NCI-H2081 treated with DMSO at 0.1 percent for 48 hours (cell line): Measurements from ENCODE around the gene ZSCAN20.

Experiments
- DNase-seq: peaks from one replicate; lab custom pipeline; 2025; lab: John Stamatoyannopoulos, UW

Gene ZSCAN20

DNA sequence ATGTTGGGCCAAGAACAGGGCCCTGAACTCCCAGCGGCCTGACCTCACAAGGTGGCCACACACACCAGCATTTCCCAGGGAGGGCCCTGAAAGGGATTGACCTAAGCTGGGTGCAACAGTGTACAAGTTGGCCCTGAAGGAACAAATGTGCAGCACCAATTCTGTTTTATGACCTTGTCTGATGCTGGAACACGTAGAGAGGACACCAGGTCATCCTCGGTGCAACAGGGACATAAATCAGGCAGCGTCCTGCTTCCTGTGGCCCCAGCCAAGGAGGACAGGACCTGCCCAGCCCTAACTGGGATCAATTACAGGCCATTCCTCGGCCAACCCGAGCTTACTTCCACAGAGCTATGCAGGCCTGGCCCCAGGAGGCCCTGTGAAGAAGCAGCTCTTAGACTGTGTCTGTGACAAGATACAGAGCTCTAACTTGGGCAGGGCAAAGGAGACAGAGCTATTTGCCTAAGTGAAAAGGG, 28.7 kb upstream of the ZSCAN20 start:
- no peak for DNase-seq

GRCh38 chr1:33445108-33445507, 27.3 kb upstream of the ZSCAN20 start:
- no peak for DNase-seq

GRCh38 chr1:33446590-33446989, 25.9 kb upstream of the ZSCAN20 start:
- DNase-seq: no peak

DNA sequence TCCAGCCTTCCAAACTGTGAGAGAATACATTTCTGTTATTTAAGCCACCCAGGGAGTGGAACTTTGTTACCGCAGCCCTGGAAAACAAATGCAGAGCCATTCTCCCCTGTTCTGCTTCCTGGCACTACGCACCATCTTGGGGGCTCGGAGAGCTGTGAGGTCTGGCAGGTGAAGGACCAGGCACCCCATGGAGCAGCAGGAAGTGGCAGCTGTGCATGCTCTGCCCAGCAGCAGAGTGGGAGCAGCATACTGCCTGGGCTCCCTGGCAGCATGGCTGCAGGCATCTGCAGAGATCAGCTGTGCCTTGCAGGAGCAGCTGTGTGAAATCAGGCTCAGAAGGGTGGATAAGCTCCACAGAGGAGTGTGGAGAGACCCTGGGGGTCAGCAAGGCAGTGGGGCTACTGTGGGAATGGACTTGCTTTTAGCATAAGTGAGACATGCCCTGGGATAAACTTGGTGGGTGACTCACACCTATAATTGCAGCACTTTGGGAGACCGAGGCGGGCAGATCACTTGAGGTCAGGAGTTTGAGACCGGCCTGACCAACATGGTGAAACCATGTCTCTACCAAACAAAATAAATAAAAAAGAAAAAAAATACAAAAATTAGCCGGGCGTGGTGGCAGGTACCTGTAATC, 17.7 kb upstream of the ZSCAN20 start:
- DNase-seq: no peak

GRCh38 chr1:33455539-33456501, 16.6 kb upstream of the ZSCAN20 start:
- no peak for DNase-seq

GRCh38 chr1:33456502-33456886, 16.0 kb upstream of the ZSCAN20 start:
- DNase-seq: no peak

DNA sequence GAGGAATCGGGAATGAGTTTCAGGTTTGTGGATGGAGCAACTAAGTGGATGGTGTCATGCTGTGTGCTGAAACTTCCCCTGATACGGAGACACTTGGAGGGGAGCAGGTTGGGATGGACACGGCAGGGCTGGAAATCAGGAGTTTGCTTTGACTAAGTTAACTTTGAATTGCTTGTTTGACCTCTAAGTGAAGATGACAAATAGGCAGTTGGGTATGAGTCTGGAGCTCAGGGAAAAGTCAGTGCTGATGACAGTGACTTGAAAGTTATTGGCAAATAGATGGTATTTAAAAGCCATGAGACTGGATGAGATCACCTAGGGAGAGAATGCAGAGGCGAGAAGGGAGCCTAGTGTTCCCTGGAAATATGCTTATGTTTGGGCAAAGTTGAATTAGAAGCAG, 12.8 kb upstream of the ZSCAN20 start:
- no peak for DNase-seq

DNA sequence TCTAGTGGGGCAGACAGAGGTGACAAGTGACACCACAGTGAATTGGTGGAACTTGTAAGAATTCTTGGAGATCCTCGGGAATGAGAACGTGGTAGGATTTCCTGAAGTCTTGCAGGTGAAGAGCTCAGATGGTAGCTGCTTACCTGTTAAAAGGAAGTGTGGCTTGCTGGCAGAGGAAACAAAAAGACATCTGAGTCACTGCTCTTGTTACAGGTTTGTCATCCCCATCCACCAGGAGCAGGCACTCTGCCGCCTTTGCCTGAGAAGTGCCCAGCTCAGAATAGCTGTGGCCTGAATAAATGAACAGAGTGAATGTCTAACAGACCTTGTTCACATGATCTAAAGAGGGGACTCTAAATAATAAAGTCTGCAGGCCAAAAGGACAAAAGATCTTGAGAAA, 12.3 kb upstream of the ZSCAN20 start:
- DNase-seq: no peak

DNA sequence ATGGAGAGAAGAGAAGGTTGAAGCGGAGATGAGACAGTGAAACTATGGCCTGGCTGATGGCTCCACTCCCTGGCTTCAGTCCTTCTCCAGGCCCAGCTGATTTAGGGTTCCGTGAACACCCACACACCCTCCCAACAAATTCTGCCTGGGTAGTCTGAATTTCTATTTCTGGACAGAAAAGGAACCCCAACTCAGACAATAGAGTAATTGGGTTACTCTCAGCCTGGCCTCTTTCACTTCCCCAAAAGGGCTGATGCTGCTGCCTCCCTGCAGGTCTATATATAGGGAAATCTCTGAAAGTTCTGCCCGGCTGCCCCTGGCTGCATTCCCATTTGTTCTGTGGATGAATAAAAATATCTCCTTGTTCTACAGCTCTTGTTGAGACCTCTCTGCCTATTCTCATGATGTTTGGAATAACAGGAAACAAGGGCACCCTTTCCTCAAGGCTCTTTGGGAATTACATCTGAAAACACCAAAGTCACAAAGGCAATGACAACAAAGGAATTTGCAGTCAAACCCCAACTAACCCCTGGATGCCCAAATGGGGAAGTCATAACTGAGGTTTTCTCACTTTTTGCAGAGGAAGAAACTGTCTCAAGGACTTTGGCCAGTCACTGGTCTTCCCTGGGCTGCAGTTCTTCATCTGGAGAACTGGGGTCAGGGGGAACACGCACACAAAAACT, 11.4 kb upstream of the ZSCAN20 start:
- DNase-seq: no peak

GRCh38 chr1:33462405-33463164, 9.9 kb upstream of the ZSCAN20 start:
- DNase-seq: no peak

GRCh38 chr1:33464552-33464951, 7.9 kb upstream of the ZSCAN20 start:
- DNase-seq: no peak

GRCh38 chr1:33465316-33465715, 7.1 kb upstream of the ZSCAN20 start:
- no peak for DNase-seq

DNA sequence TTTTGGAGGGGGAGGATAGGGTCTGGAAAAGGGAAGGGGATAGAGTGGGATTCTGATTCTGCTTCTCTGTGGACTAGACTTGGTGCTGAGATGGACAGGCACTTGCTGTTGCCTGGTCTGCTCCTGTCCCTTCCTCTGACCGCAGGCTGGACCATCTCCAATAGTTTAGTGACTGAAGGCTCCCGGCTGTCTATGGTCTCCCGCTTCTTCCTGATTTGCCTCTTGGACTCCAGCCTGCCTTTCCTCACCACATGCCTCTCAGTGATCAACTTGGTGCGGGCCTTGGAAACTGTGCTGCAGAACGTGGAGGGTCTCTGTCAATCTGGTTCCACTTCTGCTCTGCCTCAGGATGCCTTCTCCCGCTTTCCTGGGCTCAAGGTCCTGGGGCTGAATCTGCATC, 6.3 kb upstream of the ZSCAN20 start:
- no peak for DNase-seq

DNA sequence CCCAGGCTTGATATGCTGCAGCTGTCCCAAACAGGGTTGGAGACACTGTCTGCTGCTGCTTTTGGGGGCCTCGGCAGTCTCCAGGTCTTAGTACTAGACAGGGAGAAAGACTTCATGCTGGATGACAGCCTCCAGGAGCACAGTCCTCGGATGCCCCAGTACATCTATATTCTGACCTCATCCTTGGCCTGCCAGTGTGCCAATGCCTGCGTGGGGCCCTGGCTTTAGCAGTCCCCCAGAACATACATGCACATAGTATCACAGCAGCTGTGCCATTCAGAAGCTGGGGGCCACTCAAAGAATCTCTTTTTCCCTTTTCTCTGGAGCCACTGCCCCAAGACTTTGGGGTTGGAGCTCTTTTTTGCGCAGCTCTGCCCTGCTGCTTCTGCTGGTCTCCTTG, 4.4 kb upstream of the ZSCAN20 start:
- DNase-seq: no peak

DNA sequence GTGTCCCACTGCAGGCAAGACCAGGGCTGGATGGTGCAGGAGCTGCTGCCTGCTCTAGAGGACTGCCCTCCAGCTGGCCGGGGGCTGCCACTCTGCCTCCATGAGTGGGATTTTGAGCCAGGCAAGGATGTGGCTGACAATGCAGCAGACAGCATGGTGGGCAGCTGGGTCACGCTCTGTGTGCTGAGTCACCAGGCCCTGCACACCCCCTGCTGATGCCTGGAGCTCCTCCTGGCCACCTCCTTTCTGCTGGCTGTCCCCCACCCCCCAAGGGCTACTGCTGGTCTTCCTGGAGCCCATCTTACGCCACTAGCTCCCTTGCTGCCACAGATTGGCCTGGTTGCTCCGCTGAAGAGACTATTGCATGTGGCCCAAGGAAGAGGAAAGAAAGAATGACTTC, 3.9 kb upstream of the ZSCAN20 start:
- no peak for DNase-seq

GRCh38 chr1:33468967-33469366, 3.5 kb upstream of the ZSCAN20 start:
- DNase-seq: no peak

- no peak for DNase-seq
Observed at GRCh38 chr1:33469691-33470090, 2.8 kb upstream of the ZSCAN20 start.

DNA sequence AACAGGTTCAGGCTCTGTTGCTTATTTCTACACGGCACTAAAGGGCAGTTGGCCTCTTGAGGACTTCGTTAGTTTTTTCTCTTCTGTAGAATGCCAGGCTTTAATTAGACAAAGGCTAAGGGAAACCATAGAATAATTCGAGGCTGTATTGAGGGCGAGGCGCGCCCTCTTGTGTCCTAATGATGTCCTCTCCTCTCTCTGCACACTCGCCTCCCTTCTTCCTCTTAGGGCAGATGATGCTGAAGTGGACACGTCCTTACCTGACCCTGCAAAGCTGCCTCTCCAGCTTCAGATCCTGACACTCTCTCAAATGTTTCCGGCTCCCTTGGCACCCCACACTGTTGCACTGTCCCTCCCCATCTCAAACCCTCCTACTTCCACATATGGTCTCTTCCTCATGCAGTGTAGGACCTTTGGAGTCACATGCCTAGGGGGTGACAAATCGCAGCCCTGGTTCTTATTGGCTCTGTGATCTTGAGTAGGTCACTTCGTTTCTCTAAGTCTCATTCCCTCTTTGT, 1.9 kb upstream of the ZSCAN20 start:
- DNase-seq: peak; percentile 76

DNA sequence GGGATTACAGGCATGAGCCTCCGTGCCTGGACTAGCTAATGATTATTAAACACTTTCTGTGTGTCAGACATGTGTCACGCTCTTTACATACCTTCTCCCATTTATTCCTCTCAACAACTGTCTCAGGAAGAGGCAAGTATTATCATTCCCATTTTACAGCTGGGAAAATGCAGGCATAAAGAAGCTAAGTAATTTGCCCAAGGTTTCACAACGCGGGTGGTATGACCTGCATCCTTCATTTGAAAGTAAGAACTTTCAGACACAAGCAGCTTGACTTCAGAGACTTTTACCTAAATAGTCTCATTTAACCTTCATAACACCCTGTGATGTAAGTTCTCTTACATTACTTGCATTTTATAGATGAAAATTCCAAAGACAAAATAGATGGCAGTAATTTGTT, 1.0 kb upstream of the ZSCAN20 start:
- DNase-seq: no peak

- no peak for DNase-seq
Observed at GRCh38 chr1:33473900-33474299, 1.5 kb downstream of the ZSCAN20 start.

GRCh38 chr1:33477451-33477850, 5.0 kb downstream of the ZSCAN20 start:
- no peak for DNase-seq

DNA sequence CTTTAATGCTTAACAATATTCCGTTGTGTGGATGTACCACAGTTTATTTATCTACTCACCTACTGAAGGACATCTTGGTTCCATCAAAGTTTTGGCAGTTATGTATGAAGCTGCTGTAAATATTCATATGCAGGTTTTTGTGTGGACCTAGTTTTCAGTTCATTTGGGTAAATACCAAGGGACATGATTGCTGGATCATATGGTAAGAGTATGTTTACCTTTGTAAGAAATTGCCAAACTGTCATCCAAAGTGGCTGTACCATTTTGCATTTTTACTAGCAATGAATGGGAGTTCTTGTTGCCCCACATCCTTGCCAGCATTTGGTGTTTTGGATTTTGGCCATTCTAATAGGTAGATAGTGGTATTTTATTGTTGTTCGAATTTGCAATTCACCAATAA, 10.0 kb downstream of the ZSCAN20 start:
- no peak for DNase-seq
